GM21360 (cell line): ENCODE results near the gene INPP5B.
A peak's percentile ranks its signal among the peaks of the same experiment; 100 is the strongest.
"Not testable (repeated sequence)": the region's sequence is repeated elsewhere in the genome, so short reads cannot be mapped to it uniquely, and the experiment has no call there.

ENCODE experiments used
- ATAC-seq: cut with Tn5 transposase; IDR thresholded peaks from one replicate; pipeline ENCODE4 v1.9.1; 2021; ENCODE audit warnings: mild to moderate bottlenecking, moderate library complexity; ENCODE audit not compliant: unreplicated experiment

The INPP5B gene

DNA sequence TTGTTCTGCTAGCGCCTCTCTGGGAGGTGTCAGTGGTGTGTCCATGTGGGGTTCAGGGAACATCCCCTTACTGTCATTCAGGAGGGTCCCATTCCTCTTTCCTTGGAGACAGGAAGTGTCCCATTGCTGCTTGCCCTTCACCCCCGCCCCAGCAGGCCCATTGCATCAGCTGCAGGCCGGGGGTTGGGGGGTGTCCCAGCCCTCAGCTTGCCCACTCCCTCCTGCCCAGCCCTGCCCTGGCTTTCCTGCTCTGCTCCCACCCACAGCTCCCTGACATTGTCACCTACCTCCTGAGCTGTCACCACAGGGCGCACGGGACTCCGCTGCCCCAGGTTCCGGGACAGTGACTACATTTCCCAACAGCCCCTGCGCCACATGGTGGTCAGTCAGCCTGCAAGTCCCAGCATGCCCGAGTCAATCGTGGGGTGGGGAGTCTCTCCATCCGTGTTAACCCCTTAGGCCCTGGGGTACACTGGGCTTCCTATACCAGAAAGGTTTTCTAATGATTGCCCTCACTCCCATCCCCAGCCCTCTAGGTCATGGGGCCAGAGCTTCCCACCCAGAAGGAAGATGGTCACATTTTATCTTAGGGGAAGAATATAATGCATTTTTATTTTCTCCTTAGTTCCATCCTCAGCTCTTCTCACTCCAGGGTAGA lies at the start of gene INPP5B:
TSS of gene INPP5B (minus strand) at position 351 of the 658 bp plus-strand sequence. CDS start 745 bp downstream, outside the sequence.
- ATAC-seq: peak; percentile 71

- no peak for ATAC-seq
Measured at GRCh38 chr1:37995751-37996345, 49.0 kb upstream of the INPP5B start.

GRCh38 chr1:37994886-37995566 lies 48.2 kb upstream of the INPP5B start:
- ATAC-seq: no peak

DNA sequence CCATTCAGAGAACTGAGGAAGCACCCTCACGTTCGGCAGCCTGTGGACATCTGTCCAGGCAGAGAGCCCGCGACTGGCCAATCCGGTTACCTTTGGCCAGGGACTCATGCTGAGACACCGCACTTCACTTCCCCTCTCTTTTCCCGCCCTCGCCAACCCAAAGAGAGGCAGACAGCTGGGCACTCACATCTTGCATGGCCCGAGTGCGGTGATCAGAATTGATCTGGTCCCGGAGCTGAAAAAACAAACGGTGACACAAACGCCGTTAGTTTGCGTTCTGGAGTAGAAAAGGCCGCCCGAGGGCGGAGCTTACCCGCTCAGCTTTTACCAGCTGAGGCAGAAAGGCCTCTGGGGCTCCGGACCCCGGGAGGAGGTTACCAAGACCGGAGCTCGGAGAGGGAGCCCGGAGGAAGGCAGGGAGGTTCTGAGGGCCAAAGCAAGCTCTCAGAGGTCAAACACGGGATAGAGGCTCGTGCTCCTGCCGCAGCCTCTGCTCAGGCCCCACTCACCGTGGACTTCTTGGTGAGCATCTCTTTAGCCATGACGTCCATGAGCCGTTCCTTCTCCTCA lies 42.6 kb upstream of the INPP5B start:
- ATAC-seq: peak; percentile 25

- no peak for ATAC-seq
Measured at GRCh38 chr1:37987679-37988078, 40.8 kb upstream of the INPP5B start.

DNA sequence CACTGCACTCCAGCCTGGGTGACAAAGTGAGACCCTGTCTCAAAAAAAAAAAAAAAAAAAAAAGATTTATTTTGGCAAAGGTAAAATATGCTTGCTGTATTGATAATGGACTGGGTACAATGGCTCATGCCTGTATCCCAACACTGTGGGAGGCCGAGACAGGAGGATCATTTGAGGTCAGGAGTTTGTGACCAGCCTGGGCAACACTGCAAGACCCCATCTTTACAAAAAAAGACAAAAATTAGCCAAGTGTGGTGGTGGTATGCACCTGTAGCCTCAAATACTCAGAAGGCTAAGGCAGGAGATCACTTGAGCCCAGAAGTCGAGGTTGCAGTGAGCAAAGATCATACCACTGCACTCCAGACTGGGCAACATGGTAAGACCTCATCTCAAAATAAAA lies 36.7 kb upstream of the INPP5B start:
- no peak for ATAC-seq

DNA sequence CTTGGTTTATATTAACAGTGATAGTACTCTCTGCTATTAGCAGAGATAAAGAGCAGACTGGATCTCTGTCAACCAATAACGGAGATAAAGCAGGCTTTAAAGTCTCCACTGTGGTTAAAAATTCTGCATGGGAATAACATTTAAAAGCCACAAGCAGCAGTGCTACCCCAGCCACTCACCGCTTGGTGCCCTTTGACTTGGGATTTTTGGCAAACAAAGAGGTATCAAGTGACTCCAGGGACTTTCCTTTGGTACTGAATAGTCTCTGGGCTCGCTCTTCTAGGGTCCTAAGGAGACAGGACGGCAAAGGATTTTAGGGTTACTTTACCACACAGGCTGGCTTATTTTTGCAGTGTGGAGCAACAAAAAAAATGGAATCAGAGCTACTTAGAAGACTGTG lies 31.7 kb upstream of the INPP5B start:
- no peak for ATAC-seq

GRCh38 chr1:37975083-37975482 lies 28.2 kb upstream of the INPP5B start:
- not testable (repeated sequence) for ATAC-seq

- no peak for ATAC-seq
Measured at GRCh38 chr1:37974567-37974966, 27.7 kb upstream of the INPP5B start.

GRCh38 chr1:37973684-37974083 lies 26.8 kb upstream of the INPP5B start:
- not testable (repeated sequence) for ATAC-seq

- no peak for ATAC-seq
Measured at GRCh38 chr1:37965301-37965700, 18.4 kb upstream of the INPP5B start.

DNA sequence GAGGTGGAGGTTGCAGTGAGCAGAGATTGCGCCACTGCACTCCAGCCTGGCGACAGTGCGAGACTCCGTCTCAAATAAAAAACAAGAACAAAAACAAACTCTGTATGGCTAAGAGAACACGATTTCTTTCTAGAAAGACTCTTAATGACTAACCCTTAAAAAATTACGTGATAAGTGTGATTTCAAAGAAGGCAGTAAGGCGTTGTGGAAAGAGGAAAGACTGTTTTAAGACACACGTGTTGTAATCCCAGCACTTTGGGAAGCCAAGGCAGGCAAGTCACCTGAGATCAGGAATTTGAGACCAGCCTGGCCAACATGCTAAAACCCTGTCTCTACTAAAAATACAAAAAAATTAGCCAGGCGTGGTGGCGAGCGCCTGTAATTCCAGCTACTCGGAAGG lies 17.3 kb upstream of the INPP5B start:
- not testable (repeated sequence) for ATAC-seq

DNA sequence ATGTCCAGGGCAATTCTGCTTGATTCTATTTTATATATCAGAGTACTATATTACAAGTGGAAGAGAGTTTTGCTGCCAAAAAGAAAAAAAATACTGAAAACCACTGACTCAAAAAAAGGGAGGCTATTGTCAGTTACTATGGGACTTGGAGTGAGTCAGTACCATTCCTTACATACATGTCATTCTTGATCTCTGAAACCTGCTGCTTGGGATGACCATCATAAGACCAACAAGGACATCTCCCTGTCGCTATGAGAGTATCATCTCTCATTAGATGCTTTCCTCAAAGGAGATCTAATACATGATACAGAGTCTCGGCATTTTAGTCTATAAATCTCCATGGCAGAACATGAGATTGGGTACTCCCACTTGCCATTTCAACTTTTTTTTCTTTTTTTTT lies 11.8 kb upstream of the INPP5B start:
- no peak for ATAC-seq

DNA sequence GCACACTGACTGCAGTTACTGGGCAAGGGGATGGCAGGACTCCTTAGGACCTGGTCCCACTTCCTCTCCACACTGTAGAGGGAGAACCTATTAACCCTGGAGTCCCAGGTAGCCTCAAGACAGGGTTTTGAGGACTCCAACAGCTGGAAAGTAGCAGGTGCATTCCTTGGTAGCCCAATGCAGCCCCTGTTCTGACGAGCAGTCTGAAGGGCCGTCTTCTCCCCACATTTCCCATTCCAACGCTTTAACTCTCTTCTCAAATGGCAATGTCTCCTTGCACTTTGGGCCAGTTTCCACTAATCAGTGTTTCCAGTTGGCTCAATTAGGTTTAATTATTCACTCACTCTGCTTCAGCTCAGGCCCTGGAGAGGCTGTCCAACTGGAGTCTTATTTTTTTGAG lies 8.8 kb upstream of the INPP5B start:
- no peak for ATAC-seq

GRCh38 chr1:37954316-37954971 lies 7.6 kb upstream of the INPP5B start:
- ATAC-seq: no peak

GRCh38 chr1:37952738-37953137 lies 5.9 kb upstream of the INPP5B start:
- ATAC-seq: no peak

DNA sequence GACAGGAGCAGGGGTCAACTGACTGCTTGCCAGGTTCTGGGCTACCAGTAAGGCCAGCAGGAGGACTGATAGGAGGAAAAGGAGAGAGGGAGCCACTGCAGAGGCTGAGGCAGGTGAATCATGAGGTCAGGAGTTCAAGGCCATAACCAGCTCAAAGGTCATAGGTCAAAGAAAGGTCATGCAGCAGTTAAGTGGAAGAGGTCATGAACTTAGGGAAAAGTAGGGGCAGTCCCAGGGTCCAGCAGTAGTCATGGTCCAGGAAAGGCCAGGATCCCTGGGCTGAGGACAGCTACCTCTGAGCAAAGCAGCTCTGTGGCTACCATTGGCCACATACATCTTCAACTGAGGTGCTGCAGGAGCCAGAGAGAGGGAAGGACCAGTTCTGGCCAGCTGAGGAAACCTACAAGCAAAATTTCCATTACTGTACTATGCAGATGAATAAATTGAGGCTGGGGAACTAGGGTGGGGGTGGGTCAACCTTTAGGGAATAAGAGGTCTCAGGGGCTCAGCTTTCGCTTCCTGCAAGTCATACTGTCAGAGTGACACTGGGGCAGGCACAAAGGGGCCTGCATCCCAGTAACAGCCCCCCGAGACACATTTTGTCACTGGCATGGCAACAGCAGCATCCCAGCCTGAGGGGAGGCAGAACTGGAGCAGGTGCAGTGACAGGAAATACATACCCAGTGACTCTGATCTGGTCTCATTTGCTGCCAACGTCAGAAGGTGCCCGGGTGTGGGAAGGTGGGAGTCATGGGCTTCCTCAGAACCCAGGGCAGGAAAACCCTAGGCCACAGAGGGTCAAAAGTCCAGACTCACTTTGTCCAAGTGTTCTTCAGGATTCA lies 5.2 kb upstream of the INPP5B start:
- ATAC-seq: no peak

- no peak for ATAC-seq
Measured at GRCh38 chr1:37951041-37951782, 4.4 kb upstream of the INPP5B start.

- ATAC-seq: no peak
Measured at GRCh38 chr1:37949524-37950152, 2.8 kb upstream of the INPP5B start.
